ENCODE results near the gene LRTM2.

Gene LRTM2

GRCh38 chr12:1885599-1886245, 65.4 kb downstream of the LRTM2 start:
- Histone ChIP-seq H3K9me3 (ENCODE audit: insufficient read depth, low read depth, low read length) (no peaks in the 10 kb centered on the region), H3K36me3 (ENCODE audit: insufficient read depth, low read length) (no peaks in the 10 kb centered on the region), H3F3A (ENCODE audit: low read depth) (no peaks in the 10 kb centered on the region), H3K4me2 (ENCODE audit: low read depth, low read length, poor library complexity, severe bottlenecking) (no peak overlapping the region), H3K27me3 (ENCODE audit: insufficient read depth, low read length, poor library complexity, severe bottlenecking) (no peaks in the 10 kb centered on the region), H4K20me1 (ENCODE audit: insufficient read depth, low read length, poor library complexity, severe bottlenecking) (no peaks in the 10 kb centered on the region), H3K79me2 (ENCODE audit: insufficient read depth, low read length) (no peaks in the 10 kb centered on the region), H3K4me1 (ENCODE audit: insufficient read depth, low read length, poor library complexity, severe bottlenecking) (no peaks in the 10 kb centered on the region), H2AFZ (ENCODE audit: low read length) (no peak overlapping the region), H3K4me3 (ENCODE audit: low read length, poor library complexity, severe bottlenecking) (no peak overlapping the region), H3K9me2 (replicated peaks; ENCODE audit: low read depth, low read length) (no peaks in the 10 kb centered on the region), H3K9ac (ENCODE audit: low read depth, low read length, poor library complexity, severe bottlenecking) (no peak overlapping the region)
- TF ChIP-seq EZH2phosphoT487 (IDR thresholded peaks at IDR 0.05; ENCODE audit: borderline replicate concordance) (no peak), CTCF (conservative IDR thresholded peaks at IDR 0.05; ENCODE audit: low read length) (no peak)
